Prostate gland (tissue), 2 donors: ENCODE measurements around the gene AQP12B. TPM values are rescaled to one million over a fixed set of nuclear protein-coding genes. Genes with fewer than 3 reads are reported as not detected.
"Not testable (repeated sequence)": the region's sequence is repeated elsewhere in the genome, so short reads cannot be mapped to it uniquely, and the experiment has no call there.

ENCODE experiments used
- DNase-seq: peaks from one replicate; pipeline ENCODE4 v3.0.0-alpha.2; 2019; ENCODE audit warnings: low spot score
- H3K27ac ChIP-seq, 2 donors: fragments of 200-600 bp; sonication (generic); 2 replicates each; pipeline ENCODE4 v1.5.1; 2017 to 2019
- H3K27me3 ChIP-seq: fragments of 200-600 bp; sonication (generic); replicated peaks from 2 replicates; pipeline ENCODE4 v1.5.1; 2019; ENCODE audit not compliant: insufficient read depth
- H3K36me3 ChIP-seq, 2 donors: fragments of 200-600 bp; sonication (generic); 1 replicate in 1 of 2; 2 replicates in 1 of 2; pipeline versions ENCODE4 v1.5.1 to v1.8.1; 2017 to 2019
- H3K4me1 ChIP-seq: fragments of 200-600 bp; sonication (generic); replicated peaks from 2 replicates; pipeline ENCODE4 v1.5.1; 2019
- H3K4me3 ChIP-seq, 2 donors: fragments of 200-600 bp; sonication (generic); 2 replicates each; pipeline ENCODE4 v1.5.1; 2017 to 2019
- H3K9me3 ChIP-seq: fragments of 200-600 bp; sonication (generic); 2 replicates; pipeline ENCODE4 v1.5.1; 2017
- CTCF ChIP-seq, 4 experiments: fragments of 200-600 bp in 2 of 4; fragments of 450-650 bp in 2 of 4; sonication (generic) in 2 of 4; IDR thresholded peaks; 1 replicate in 3 of 4; 2 replicates in 1 of 4; pipeline ENCODE4 v1.5.1; 2016 to 2019; ENCODE audit warnings: antibody characterized with exemption in 4 of 4, mild to moderate bottlenecking in 2 of 4, moderate library complexity in 2 of 4
- POLR2A ChIP-seq: fragments of 450-650 bp; IDR thresholded peaks from one replicate; pipeline ENCODE4 v1.6.1; 2016; ENCODE audit warnings: antibody characterized with exemption, mild to moderate bottlenecking
- POLR2AphosphoS5 ChIP-seq: sonication (generic); formaldehyde crosslinking; IDR thresholded peaks from one replicate; pipeline ENCODE4 v1.6.1; 2017; ENCODE audit warnings: antibody characterized with exemption
- WGBS: methylation state at CpG from one replicate; pipeline ENCODE4 v1.1.5; 2018; 5-methylcytosine and 5-hydroxymethylcytosine counted together
- intact Hi-C: fragments of 100-400 bp; cut with DNase I; formaldehyde crosslinking; loops from one replicate; pipeline ENCODE4 v1.14.2; 2022
- total RNA-seq, 2 donors: library from RNA; depleted of rRNA; stranded (reverse); fragments of >200 nt; gene quantifications; one replicate each; pipeline ENCODE4 v1.1.0, GENCODE V29; 2016

Gene AQP12B
- total RNA-seq, 2 donors from 2014 or later = not detected

- no peaks in the 10 kb centered on the region for H3K9me3 ChIP-seq
- DNase-seq = no peak
- TF ChIP-seq POLR2A = no peak
- TF ChIP-seq POLR2AphosphoS5 = no peak
- no peak for TF ChIP-seq CTCF (IDR thresholded peaks at IDR 0.05)
- intact Hi-C loops = no loop called here
- 63% methylated on average over 6 of the region's 6 CpGs for WGBS
- H3K36me3 ChIP-seq = no peaks in the 10 kb centered on the region
- H3K27me3 ChIP-seq = no peaks in the 10 kb centered on the region
- H3K27ac ChIP-seq = no peak overlapping the region
- no peaks in the 10 kb centered on the region for H3K4me1 ChIP-seq
- H3K4me3 ChIP-seq = no peak overlapping the region
Observed at GRCh38 chr2:240686460-240686859, 3.8 kb upstream of the AQP12B start.

GRCh38 chr2:240685771-240686371 lies 3.2 kb upstream of the AQP12B start:
- no peaks in the 10 kb centered on the region for H3K27me3 ChIP-seq
- peak; percentile 42 for DNase-seq
- no peaks in the 10 kb centered on the region for H3K4me1 ChIP-seq
- no peak overlapping the region for H3K4me3 ChIP-seq
- TF ChIP-seq POLR2A (no peak), CTCF (IDR thresholded peaks at IDR 0.05) (no peak), POLR2AphosphoS5 (peak; percentile 63)
- intact Hi-C loops = no loop called here
- H3K9me3 ChIP-seq = no peaks in the 10 kb centered on the region
- 34% methylated on average over 10 of the region's 10 CpGs for WGBS
- no peak overlapping the region for H3K27ac ChIP-seq
- H3K36me3 ChIP-seq = no peaks in the 10 kb centered on the region

- intact Hi-C loops, H3K4me1 ChIP-seq, H3K36me3 ChIP-seq, H3K9me3 ChIP-seq, H3K27me3 ChIP-seq, DNase-seq, H3K4me3 ChIP-seq, H3K27ac ChIP-seq: not testable (repeated sequence)
- WGBS = 80% methylated on average over 13 of the region's 15 CpGs
Observed at GRCh38 chr2:240683980-240684728, 1.5 kb upstream of the AQP12B start.

- H3K27me3 ChIP-seq, H3K4me3 ChIP-seq, H3K36me3 ChIP-seq, H3K9me3 ChIP-seq, DNase-seq, H3K4me1 ChIP-seq, intact Hi-C loops, H3K27ac ChIP-seq: not testable (repeated sequence)
- WGBS = 81% methylated on average over 2 of the region's 15 CpGs
Observed at GRCh38 chr2:240683329-240683979, 769 bp upstream of the AQP12B start.

- intact Hi-C loops, H3K36me3 ChIP-seq, H3K4me1 ChIP-seq, H3K27ac ChIP-seq, H3K9me3 ChIP-seq, H3K27me3 ChIP-seq, DNase-seq, H3K4me3 ChIP-seq: not testable (repeated sequence)
- no CpG with 5 or more reads among the region's 11 CpGs for WGBS
Observed at GRCh38 chr2:240680185-240680584, 2.5 kb downstream of the AQP12B start.

- DNase-seq, H3K27ac ChIP-seq, H3K36me3 ChIP-seq, H3K27me3 ChIP-seq, H3K4me1 ChIP-seq, H3K9me3 ChIP-seq, H3K4me3 ChIP-seq, intact Hi-C loops: not testable (repeated sequence)
- no CpG with 5 or more reads among the region's 19 CpGs for WGBS
Observed at GRCh38 chr2:240678909-240679308, 3.8 kb downstream of the AQP12B start.

- H3K27ac ChIP-seq, H3K4me3 ChIP-seq, H3K36me3 ChIP-seq, H3K4me1 ChIP-seq, H3K9me3 ChIP-seq, intact Hi-C loops, H3K27me3 ChIP-seq, DNase-seq: not testable (repeated sequence)
- no CpG with 5 or more reads among the region's 14 CpGs for WGBS
Observed at GRCh38 chr2:240678043-240678442, 4.6 kb downstream of the AQP12B start.

- no CpG with 5 or more reads among the region's 24 CpGs for WGBS
- intact Hi-C loops, H3K9me3 ChIP-seq, H3K27ac ChIP-seq, H3K4me1 ChIP-seq, DNase-seq, H3K36me3 ChIP-seq, H3K4me3 ChIP-seq: not testable (repeated sequence)
- peaks cover 17% of the 10 kb centered on the region for H3K27me3 ChIP-seq
Observed at GRCh38 chr2:240675345-240675744, 7.3 kb downstream of the AQP12B start.

- H3K9me3 ChIP-seq, DNase-seq, intact Hi-C loops, H3K4me3 ChIP-seq, H3K4me1 ChIP-seq, H3K27ac ChIP-seq, H3K36me3 ChIP-seq: not testable (repeated sequence)
- 30% methylated on average over 11 of the region's 16 CpGs for WGBS
- H3K27me3 ChIP-seq = peaks cover 17% of the 10 kb centered on the region
Observed at GRCh38 chr2:240674461-240675184, 8.1 kb downstream of the AQP12B start.
